Measurements from ENCODE around the gene ASXL2.
"Not testable (repeated sequence)": the region's sequence is repeated elsewhere in the genome, so short reads cannot be mapped to it uniquely, and the experiment has no call there.

Gene ASXL2

DNA sequence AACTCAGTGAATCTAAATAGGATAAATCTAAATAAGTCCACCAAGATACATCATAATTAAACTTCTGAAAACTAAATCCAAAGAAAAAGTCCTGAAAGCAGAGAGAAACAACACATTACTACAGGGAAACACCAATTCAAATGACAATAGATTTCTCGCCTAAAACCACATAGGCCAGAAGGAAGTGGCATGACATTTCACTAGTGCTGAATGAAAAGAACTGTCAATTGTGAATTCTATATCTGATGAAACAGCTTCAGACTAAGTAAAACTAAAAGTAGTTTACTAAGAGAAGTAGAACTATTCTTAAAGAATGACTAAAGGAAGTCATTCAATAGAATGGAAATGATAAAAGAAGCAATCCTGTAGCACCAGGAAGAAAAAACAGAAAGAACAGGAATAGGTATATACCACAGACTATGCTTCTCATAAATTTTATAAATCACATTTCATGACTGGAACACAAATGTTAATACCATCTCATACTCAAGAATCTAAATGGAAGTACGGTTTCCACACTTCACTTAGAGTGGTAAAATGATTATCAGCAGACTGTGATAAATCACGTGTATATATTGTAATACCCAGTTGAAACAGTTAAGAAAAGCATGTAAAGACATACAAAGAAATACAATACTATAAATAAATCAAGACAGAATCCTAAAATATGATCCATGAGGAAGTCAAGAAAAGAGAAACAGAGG, 46.4 kb downstream of the ASXL2 start:
- no peak for TF ChIP-seq ARNTL (CRISPR knock-in tag; IDR thresholded peaks at IDR 0.05; ENCODE audit: borderline replicate concordance, low read depth)
- ATAC-seq, result no peak

DNA sequence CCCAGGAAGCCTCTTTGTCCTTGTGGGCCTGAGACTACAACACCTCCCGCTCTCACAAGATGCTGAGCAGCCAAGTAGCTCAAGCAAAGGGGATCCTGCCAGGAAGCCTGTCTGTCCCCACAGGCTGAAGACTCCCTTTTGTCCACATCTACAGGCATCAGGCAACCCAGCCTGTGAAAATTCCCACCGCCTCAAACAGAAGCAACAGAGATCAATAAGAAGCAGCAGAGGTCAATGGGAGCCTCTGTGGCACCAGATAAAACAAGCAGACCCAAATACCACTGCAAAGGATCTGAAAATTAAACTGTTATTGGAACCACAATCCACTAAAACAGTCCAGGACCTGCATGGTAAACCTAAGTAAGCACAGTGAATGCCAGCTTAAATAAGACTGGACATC, 48.5 kb downstream of the ASXL2 start:
- no peak for TF ChIP-seq CSDC2 (CRISPR knock-in tag; IDR thresholded peaks at IDR 0.05)
- no peak for TF ChIP-seq ESRRG (CRISPR knock-in tag; IDR thresholded peaks at IDR 0.05)
- TF ChIP-seq ISL1 (CRISPR knock-in tag; IDR thresholded peaks at IDR 0.05), result no peak
- TF ChIP-seq, protein P1, sequence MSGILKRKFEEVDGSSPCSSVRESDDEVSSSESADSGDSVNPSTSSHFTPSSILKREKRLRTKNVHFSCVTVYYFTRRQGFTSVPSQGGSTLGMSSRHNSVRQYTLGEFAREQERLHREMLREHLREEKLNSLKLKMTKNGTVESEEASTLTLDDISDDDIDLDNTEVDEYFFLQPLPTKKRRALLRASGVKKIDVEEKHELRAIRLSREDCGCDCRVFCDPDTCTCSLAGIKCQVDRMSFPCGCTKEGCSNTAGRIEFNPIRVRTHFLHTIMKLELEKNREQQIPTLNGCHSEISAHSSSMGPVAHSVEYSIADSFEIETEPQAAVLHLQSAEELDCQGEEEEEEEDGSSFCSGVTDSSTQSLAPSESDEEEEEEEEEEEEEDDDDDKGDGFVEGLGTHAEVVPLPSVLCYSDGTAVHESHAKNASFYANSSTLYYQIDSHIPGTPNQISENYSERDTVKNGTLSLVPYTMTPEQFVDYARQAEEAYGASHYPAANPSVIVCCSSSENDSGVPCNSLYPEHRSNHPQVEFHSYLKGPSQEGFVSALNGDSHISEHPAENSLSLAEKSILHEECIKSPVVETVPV (CRISPR knock-in tag; IDR thresholded peaks at IDR 0.05), result no peak
- no peak for TF ChIP-seq ARNTL (CRISPR knock-in tag; IDR thresholded peaks at IDR 0.05; ENCODE audit: borderline replicate concordance, low read depth)
- no peak for TF ChIP-seq GLIS3 (CRISPR knock-in tag; IDR thresholded peaks at IDR 0.05)
- TF ChIP-seq ZNF8 (CRISPR knock-in tag; IDR thresholded peaks at IDR 0.05), result no peak
- no peak for ATAC-seq

- TF ChIP-seq SNAI2 (CRISPR knock-in tag; IDR thresholded peaks at IDR 0.05) (no peak), ZNF565 (CRISPR knock-in tag; conservative IDR thresholded peaks at IDR 0.05; ENCODE audit: low read depth) (no peak), PPARA (CRISPR knock-in tag; IDR thresholded peaks at IDR 0.05; ENCODE audit: borderline replicate concordance) (no peak), TOX (CRISPR knock-in tag; IDR thresholded peaks at IDR 0.05; ENCODE audit: borderline replicate concordance) (no peak), CSDC2 (CRISPR knock-in tag; IDR thresholded peaks at IDR 0.05) (no peak), ESRRG (CRISPR knock-in tag; IDR thresholded peaks at IDR 0.05) (no peak), ISL1 (CRISPR knock-in tag; IDR thresholded peaks at IDR 0.05) (no peak), ZNF8 (CRISPR knock-in tag; IDR thresholded peaks at IDR 0.05) (no peak), ZFP3 (CRISPR knock-in tag; IDR thresholded peaks at IDR 0.05) (no peak), TCF4 (CRISPR knock-in tag; IDR thresholded peaks at IDR 0.05; ENCODE audit: borderline replicate concordance) (no peak), ZFP30 (CRISPR knock-in tag; IDR thresholded peaks at IDR 0.05) (no peak), ZC3H10 (CRISPR knock-in tag; IDR thresholded peaks at IDR 0.05) (no peak), ZNF70 (CRISPR knock-in tag; IDR thresholded peaks at IDR 0.05) (no peak)
- TF ChIP-seq, protein P2, sequence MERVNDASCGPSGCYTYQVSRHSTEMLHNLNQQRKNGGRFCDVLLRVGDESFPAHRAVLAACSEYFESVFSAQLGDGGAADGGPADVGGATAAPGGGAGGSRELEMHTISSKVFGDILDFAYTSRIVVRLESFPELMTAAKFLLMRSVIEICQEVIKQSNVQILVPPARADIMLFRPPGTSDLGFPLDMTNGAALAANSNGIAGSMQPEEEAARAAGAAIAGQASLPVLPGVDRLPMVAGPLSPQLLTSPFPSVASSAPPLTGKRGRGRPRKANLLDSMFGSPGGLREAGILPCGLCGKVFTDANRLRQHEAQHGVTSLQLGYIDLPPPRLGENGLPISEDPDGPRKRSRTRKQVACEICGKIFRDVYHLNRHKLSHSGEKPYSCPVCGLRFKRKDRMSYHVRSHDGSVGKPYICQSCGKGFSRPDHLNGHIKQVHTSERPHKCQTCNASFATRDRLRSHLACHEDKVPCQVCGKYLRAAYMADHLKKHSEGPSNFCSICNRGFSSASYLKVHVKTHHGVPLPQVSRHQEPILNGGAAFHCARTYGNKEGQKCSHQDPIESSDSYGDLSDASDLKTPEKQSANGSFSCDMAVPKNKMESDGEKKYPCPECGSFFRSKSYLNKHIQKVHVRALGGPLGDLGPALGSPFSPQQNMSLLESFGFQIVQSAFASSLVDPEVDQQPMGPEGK (CRISPR knock-in tag; IDR thresholded peaks at IDR 0.05; ENCODE audit: borderline replicate concordance), result no peak
- TF ChIP-seq, protein P3, sequence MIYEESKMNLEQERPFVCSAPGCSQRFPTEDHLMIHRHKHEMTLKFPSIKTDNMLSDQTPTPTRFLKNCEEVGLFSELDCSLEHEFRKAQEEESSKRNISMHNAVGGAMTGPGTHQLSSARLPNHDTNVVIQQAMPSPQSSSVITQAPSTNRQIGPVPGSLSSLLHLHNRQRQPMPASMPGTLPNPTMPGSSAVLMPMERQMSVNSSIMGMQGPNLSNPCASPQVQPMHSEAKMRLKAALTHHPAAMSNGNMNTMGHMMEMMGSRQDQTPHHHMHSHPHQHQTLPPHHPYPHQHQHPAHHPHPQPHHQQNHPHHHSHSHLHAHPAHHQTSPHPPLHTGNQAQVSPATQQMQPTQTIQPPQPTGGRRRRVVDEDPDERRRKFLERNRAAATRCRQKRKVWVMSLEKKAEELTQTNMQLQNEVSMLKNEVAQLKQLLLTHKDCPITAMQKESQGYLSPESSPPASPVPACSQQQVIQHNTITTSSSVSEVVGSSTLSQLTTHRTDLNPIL (CRISPR knock-in tag; IDR thresholded peaks at IDR 0.05; ENCODE audit: low read depth), result no peak
- TF ChIP-seq, protein P1 (CRISPR knock-in tag; IDR thresholded peaks at IDR 0.05), result no peak
- TF ChIP-seq, protein P4, sequence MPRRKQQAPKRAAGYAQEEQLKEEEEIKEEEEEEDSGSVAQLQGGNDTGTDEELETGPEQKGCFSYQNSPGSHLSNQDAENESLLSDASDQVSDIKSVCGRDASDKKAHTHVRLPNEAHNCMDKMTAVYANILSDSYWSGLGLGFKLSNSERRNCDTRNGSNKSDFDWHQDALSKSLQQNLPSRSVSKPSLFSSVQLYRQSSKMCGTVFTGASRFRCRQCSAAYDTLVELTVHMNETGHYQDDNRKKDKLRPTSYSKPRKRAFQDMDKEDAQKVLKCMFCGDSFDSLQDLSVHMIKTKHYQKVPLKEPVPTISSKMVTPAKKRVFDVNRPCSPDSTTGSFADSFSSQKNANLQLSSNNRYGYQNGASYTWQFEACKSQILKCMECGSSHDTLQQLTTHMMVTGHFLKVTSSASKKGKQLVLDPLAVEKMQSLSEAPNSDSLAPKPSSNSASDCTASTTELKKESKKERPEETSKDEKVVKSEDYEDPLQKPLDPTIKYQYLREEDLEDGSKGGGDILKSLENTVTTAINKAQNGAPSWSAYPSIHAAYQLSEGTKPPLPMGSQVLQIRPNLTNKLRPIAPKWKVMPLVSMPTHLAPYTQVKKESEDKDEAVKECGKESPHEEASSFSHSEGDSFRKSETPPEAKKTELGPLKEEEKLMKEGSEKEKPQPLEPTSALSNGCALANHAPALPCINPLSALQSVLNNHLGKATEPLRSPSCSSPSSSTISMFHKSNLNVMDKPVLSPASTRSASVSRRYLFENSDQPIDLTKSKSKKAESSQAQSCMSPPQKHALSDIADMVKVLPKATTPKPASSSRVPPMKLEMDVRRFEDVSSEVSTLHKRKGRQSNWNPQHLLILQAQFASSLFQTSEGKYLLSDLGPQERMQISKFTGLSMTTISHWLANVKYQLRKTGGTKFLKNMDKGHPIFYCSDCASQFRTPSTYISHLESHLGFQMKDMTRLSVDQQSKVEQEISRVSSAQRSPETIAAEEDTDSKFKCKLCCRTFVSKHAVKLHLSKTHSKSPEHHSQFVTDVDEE (CRISPR knock-in tag; IDR thresholded peaks at IDR 0.05), result no peak
- no peak for ATAC-seq
Observed at GRCh38 chr2:25829377-25829704, 48.9 kb downstream of the ASXL2 start.

GRCh38 chr2:25828532-25829376, 49.5 kb downstream of the ASXL2 start:
- not testable (repeated sequence) for ATAC-seq

Measured in SK-N-SH treated with all-trans-retinoic acid at 6 μM for 48 hours (cell line).